Right renal pelvis (tissue), 4 donors: ENCODE data around the gene POLR2J. TPM values are rescaled to one million over a fixed set of nuclear protein-coding genes. Genes with fewer than 3 reads are reported as not detected.
A peak's percentile ranks its signal among the peaks of the same experiment; 100 is the strongest.
"Not testable (repeated sequence)": the region's sequence is repeated elsewhere in the genome, so short reads cannot be mapped to it uniquely, and the experiment has no call there.

Experiments used
- DNase-seq, 4 donors: peaks; one replicate each; pipeline ENCODE4 v3.0.0-alpha.2; 2013; ENCODE audit warnings: low read depth in 4 of 4, low spot score in 3 of 4, missing footprints in 1 of 4
- polyA plus RNA-seq, 4 donors: library from polyadenylated mRNA; unstranded; fragments of 120-200 nt; gene quantifications; one replicate each; pipeline ENCODE4 v1.2.1, GENCODE V29; 2013; ENCODE audit not compliant: insufficient read length in 4 of 4

The POLR2J gene
- polyA plus RNA-seq, result 10 to 100 TPM; 29.4 to 43.7 (median 31.6) TPM

- DNase-seq, result peak in 1 of 4 donors; percentile 78
These were observed at the start of gene POLR2J for GRCh38 chr7:102478314-102479208. TSS of gene POLR2J (minus strand) at chr7:102478922. CDS start at chr7:102478860, 62 bp downstream.

- DNase-seq, result not testable (repeated sequence)
These were observed 49.4 kb upstream of the POLR2J start for GRCh38 chr7:102527822-102528793.

- DNase-seq, result not testable (repeated sequence)
These were observed 48.5 kb upstream of the POLR2J start for GRCh38 chr7:102527182-102527581.

- not testable (repeated sequence) for DNase-seq
These were observed 46.1 kb upstream of the POLR2J start for GRCh38 chr7:102524803-102525202.

- DNase-seq, result not testable (repeated sequence)
These were observed 42.1 kb upstream of the POLR2J start for GRCh38 chr7:102520797-102521196.

GRCh38 chr7:102517550-102518147 is 38.9 kb upstream of the POLR2J start, which contains the start of gene RASA4B:
TSS of gene RASA4B (minus strand) at chr7:102517777. CDS start at chr7:102517710, 67 bp downstream.
- not testable (repeated sequence) for DNase-seq

- DNase-seq, result not testable (repeated sequence)
These were observed 38.2 kb upstream of the POLR2J start for GRCh38 chr7:102516951-102517350.

GRCh38 chr7:102515889-102516288 is 37.2 kb upstream of the POLR2J start:
- not testable (repeated sequence) for DNase-seq

GRCh38 chr7:102514881-102515721 is 36.4 kb upstream of the POLR2J start:
- DNase-seq, result not testable (repeated sequence)

- DNase-seq, result peak; percentile 62 to 93 (median 88)
These were observed 34.0 kb upstream of the POLR2J start for GRCh38 chr7:102512642-102513221.

GRCh38 chr7:102511860-102512522 is 33.3 kb upstream of the POLR2J start:
- not testable (repeated sequence) for DNase-seq

GRCh38 chr7:102510575-102510974 is 31.9 kb upstream of the POLR2J start:
- DNase-seq, result not testable (repeated sequence)

- DNase-seq, result not testable (repeated sequence)
These were observed 28.8 kb upstream of the POLR2J start for GRCh38 chr7:102507410-102508088.

GRCh38 chr7:102505298-102506185 is 26.8 kb upstream of the POLR2J start:
- DNase-seq, result not testable (repeated sequence)

- DNase-seq, result not testable (repeated sequence)
These were observed 24.4 kb upstream of the POLR2J start for GRCh38 chr7:102503141-102503540.

- not testable (repeated sequence) for DNase-seq
These were observed 19.6 kb upstream of the POLR2J start for GRCh38 chr7:102498321-102498720.

- DNase-seq, result not testable (repeated sequence)
These were observed 18.6 kb upstream of the POLR2J start for GRCh38 chr7:102497308-102497707.
